ENCODE data around the gene DAP3.
"Not testable (repeated sequence)": the region's sequence is repeated elsewhere in the genome, so short reads cannot be mapped to it uniquely, and the experiment has no call there.

Gene DAP3

GRCh38 chr1:155689081-155689607, at the start of gene DAP3:
Gene DAP3 (plus strand): TSS chr1:155689091. CDS start chr1:155709780, 20,689 bp downstream.
- peak; percentile 70 for DNase-seq

- peak; percentile 9 for DNase-seq
Measured at GRCh38 chr1:155640367-155640766, 48.5 kb upstream of the DAP3 start.

DNA sequence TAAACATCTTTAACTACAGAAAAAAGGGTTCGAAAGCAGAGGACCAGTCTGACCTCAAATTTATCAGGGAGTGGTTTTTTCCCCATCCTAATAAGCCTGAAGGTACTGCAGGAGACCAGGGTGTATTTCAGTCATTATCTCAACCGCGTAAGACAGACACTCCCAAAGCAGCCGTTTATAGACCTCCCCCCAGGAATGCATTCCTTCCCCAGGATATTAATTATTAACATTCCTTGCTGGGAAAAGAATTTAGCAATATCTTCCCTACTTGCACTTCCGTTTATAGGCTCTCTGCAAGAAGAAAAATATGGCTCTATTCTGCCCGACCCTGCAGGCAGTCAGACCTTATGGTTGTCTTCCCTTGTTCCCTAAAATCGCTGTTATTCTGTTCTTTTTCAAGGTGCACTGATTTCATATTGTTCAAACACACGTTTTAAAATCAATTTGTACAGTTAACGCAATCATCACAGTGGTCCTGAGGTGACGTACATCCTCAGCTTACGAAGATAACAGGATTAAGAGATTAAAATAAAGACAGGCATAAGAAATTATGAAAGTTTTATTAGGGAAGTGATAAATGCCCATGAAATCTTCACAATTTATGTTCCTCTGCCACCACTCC, 46.2 kb upstream of the DAP3 start:
- peak; percentile 51 for DNase-seq

DNA sequence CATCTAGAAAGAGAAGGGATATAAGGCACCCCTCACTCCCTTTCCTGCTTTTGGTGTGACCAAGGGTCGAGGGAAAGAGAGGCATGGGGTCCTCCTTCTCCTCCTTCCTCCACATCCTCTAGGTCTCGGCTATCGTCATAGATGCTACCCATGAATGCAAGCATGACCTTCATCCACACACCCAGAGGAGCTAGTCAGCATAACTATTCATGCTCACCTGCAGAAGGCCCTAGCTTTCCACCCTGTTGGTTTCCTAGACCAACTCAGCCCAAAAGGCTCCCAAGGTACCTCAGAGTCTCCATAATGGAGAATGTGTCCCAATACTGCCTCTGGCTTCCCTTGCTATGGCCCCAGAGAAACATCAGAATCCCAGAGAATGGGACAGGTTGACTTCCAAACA, 45.7 kb upstream of the DAP3 start:
- no peak for DNase-seq

DNA sequence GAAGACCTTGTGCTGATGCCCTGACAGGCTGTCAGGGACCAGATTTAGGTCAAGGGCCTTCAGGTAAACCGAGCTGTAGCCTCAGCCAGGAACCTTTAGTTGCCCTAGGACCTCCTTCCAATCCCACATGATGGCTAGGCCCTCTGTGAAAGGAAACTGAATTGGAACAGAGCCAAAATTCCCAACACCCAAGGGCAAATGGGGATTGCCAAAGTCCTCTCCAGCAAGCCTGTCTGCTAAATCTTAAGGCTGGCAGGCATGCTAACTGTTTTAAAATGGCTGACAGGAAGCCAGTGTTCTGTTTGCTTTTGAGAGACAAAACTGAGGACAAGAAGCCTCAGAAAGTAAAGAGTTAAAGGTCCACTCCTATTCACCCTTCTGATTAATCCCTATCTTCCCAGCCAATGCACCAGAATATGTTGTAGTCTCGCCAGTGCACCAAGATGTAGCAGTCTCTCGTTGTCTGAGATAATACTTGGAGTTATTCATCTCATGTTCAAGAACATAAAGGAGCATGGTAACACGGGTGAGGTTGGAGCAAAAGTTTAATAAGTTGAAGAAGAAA, 43.8 kb upstream of the DAP3 start:
- DNase-seq: no peak

DNA sequence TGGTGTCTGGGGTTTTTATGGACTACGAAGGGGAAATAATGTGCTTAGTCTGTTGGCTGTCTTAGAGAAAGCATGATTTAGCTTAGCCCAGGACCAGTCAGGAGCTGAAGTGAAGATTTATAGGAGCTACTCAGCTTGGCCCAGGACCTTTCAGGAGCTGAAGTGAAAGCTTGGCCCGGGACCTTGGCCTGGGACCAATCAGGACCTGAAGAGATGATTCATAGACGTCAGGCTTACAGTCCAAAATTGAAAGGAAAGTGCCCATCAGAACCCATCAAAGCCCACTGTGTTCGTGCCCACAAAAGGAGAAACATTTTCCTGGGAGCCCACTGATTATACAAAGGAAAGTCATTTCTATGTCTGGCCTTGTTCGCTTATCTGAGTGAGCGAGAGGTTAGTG, 43.2 kb upstream of the DAP3 start:
- no peak for DNase-seq

GRCh38 chr1:155646307-155646706, 42.6 kb upstream of the DAP3 start:
- DNase-seq: no peak

- peak; percentile 85 for DNase-seq
Measured at GRCh38 chr1:155648207-155649147, 40.4 kb upstream of the DAP3 start.

- DNase-seq: no peak
Measured at GRCh38 chr1:155649676-155650075, 39.2 kb upstream of the DAP3 start.

- no peak for DNase-seq
Measured at GRCh38 chr1:155650231-155650757, 38.6 kb upstream of the DAP3 start.

DNA sequence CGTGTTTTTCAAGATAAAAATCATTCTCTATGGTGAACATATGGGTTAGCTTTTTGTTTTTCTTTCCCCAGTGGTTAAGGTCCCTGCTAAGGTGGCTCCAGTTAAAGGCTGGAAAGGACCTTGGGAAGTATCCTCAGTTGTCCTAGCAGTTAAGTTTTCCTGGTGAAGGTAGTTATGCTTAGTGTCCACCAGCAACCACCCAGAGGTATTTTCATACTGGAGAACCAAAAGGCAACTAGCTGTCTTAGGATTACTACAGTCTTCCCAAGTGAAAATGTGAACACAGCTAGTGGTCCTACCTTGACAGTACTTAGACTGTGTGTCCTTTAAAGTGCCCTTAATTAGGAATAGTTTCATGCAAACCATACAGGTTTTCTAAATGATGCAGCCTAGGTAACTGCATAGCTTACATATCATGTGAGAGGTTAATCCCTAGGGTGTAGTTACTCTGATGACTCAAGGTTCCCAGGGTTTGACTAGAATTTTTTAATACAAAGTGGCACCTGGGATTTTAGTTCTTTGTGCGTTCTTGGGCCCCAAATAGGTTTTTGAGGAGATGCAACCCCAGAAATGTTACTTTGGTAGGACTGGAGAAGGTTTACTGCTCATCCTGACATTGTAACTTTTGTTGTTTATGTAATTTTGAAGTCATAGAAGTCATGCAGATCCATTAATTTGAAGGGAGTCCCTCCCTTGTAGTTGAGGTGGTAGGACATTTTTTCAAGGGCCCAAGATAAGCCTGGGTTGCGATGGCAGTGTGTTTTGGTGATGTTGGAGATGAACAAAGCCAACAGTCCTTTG, 36.8 kb upstream of the DAP3 start:
- DNase-seq: peak; percentile 31

DNA sequence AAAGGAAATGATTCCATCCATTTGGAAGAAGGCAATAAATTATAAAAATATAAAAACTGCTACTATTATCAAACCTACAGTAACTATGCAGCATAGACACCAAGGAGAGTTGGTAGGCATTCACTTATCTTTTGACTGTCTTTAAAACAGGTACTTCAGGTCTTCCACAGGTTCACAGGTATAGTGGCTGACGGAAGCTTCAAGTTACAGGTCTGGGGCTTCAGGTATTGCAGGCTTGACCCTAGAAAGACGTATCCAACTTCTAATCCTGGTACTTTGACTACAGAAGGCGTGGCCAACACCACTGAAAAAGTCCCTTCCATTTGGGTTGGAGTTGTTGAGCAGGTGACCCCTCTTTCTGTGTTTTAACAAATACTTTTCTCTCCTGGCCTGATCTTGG, 35.9 kb upstream of the DAP3 start:
- DNase-seq: no peak

- no peak for DNase-seq
Measured at GRCh38 chr1:155657463-155657862, 31.4 kb upstream of the DAP3 start.

- DNase-seq: not testable (repeated sequence)
Measured at GRCh38 chr1:155661239-155661638, 27.7 kb upstream of the DAP3 start.

DNA sequence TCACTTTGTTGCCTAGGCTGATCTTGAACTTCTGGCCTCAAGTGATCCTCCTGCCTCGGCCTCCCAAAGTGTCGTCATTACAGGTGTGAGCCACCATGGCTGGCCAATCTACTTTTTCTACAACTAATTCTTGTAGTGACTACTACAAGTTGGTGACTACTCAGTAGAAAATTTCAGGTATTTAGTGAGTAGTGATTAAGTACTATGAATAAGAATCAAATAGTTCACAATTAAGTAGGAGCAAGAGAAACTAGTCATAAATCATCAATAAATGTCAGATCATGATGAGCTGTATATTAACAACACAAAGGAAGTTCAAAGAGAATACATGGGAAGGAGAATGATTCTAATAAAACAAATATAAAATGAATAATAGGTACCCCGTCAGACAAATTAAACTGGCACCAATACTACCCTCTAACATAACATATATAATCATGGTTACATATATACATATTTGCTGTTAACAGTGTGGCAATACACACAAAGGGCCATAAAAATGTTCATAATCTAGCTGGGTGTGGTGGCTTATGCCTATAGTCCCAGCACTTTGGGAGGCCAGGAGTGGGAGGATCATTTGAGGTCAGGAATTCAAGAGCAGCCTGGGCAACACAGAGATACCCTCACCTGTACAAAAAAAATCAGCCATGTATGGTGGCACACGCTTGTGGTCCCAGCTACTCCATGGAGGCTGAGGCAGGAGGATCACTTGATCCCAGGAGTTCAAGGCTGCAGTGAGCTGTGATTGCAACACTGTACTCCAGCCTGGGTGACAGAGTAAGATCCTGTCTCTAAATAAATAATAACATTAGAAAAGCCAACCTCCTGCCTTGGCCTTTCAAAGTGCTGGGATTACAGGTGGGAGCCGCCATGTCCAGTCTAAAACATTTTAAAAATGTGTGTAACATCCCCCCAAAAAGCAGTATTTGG, 19.4 kb upstream of the DAP3 start:
- no peak for DNase-seq

DNA sequence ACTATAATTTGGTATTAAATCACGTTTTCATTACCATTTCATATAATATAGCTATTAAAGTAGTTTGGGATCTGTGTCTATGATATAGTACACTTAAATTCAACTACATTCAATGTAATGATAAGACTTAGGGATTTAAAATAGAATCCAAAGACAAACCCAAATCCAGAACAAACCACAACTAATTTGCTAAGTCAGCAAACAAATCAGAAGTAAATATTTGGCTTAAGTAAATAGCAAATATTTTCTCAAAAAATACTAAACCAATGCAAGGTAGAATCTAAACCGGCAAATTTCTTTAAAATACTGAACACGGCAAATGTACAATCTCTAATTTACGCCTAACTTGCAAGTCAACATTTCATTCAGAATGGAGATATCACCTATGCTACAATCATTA, 17.1 kb upstream of the DAP3 start:
- no peak for DNase-seq

GRCh38 chr1:155673003-155673402, 15.9 kb upstream of the DAP3 start:
- no peak for DNase-seq

DNA sequence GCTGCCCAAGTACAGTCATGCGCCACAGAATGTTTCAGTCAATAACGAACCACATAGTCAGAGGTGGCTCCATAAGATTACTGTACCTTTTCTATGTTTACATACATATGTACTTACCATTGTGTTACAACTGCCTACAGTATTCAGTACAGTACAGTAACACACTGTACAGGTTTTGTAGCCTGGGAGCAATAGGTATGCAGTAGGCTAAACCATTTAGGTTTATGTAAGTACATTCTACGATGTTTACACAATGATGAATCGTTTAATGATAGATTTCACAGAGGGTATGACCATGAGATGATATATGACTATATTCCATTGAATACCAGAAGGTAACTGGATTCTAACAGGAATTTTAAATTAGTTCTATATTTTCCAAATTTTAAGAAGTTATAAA, 10.9 kb upstream of the DAP3 start:
- peak; percentile 77 for DNase-seq

DNA sequence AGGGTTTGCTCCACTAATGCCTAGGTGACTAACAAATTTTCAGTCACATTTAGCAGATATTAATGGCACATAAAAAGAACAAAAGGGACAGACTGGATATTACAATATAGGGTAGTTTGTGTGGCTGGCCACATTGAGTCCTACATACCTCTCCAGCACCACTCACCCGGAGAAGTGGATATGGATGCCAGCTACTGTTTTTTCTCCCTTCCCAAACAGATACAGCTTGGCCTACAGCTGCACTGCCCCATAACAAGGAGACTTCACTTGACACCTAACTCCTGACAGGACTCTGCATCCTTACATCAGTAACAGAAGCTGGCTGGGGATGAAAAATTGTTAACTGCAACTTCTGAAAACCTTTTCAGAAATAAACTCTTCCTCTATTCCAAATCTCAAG, 9.9 kb upstream of the DAP3 start:
- DNase-seq: not testable (repeated sequence)

DNA sequence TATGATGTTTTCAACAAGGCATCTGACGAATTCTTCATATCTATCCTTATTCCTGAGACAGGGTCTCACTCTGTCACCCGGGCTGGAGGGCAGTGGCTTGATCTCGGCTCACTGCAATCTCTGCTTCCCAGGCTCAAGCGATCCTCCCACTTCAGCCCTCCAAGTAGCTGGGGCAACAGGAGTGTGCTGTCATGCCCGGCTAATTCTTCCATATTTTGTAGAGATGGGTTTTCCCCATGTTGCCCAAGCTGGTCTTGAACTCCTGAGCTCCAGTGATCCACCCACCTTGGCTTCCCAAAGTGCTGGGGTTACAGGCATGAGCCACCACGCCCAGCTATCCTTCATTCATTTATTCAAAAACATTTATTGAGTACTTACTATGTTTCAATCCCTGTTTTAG, 8.4 kb upstream of the DAP3 start:
- no peak for DNase-seq

GRCh38 chr1:155681776-155682175, 7.1 kb upstream of the DAP3 start:
- DNase-seq: no peak

Data from DMS53 (cell line).